ENCODE results near the gene DPM1.

Gene DPM1

DNA sequence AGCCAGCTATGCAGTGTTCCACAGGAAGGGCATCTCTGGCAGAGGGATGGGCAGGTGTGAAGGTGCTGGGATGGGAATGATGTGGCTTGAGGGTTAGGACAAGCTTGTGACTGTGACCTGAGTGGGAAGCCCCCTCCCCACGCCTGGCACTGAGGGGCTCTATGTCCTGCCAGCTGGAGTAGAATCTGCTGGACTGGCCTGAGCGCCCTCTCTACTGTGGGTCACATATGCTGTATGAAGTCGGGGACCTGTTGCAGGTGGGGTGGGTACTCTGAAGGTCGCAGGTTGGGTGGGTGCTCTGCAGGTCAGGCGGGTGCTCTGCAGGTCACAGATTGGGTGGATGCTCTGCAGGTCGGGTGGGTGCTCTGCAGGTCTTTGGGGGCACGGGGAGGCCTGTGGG lies 44.3 kb upstream of the DPM1 start:
- DNase-seq (ENCODE audit: extremely low read depth, insufficient read length), result no peak
- Histone ChIP-seq H3K27me3 (replicated peaks; ENCODE audit: control insufficient read depth, insufficient read depth, low read length) (peaks cover 4% of the 10 kb centered on the region), H3K4me3 (replicated peaks; ENCODE audit: low read depth, low read length) (no peak overlapping the region), H3K36me3 (ENCODE audit: control insufficient read depth, insufficient read depth, low read length) (no peaks in the 10 kb centered on the region)
- TF ChIP-seq, protein P1, sequence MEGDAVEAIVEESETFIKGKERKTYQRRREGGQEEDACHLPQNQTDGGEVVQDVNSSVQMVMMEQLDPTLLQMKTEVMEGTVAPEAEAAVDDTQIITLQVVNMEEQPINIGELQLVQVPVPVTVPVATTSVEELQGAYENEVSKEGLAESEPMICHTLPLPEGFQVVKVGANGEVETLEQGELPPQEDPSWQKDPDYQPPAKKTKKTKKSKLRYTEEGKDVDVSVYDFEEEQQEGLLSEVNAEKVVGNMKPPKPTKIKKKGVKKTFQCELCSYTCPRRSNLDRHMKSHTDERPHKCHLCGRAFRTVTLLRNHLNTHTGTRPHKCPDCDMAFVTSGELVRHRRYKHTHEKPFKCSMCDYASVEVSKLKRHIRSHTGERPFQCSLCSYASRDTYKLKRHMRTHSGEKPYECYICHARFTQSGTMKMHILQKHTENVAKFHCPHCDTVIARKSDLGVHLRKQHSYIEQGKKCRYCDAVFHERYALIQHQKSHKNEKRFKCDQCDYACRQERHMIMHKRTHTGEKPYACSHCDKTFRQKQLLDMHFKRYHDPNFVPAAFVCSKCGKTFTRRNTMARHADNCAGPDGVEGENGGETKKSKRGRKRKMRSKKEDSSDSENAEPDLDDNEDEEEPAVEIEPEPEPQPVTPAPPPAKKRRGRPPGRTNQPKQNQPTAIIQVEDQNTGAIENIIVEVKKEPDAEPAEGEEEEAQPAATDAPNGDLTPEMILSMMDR (IDR thresholded peaks at IDR 0.05; ENCODE audit: insufficient read depth, low read length, poor library complexity, severe bottlenecking), result no peak

DNA sequence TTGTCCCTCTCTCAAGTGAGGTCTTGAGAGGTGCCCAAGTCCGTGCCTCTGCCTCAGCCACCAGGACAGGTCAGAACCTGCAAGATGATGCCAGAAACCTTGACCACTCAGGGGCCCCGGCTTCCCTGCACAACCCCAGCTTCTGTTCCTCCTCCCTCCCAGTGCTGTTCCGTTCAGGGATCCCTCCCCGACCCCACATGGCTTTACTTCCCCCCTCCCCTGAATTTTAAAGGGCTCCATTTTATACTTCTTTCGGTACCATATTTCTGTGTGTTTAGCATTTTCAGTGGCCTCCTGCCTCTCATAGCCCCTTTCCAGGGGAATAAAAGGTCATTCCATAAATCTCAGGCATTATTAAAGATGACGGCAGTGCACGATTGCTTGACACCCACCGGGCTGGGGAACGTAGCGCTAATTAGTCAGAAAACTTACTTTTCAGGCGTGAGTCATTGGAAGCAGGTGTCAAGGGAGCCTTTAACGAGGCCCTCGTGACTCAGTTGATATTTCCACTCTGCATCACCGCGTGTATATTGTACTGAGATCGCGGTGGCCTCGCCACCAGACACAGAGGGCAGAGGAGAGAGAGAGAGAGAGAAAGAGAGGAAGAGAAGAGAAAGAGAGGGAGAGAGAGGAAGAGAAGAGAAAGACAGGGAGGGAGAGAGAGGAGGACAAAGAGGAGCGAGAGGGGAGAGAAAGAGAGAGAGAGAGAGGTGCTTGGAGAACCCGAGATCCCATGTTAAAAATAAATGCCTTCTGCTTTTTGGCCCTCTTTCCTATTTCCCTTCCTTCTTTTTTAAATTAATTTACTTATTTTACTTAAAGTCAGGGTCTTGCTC lies 43.3 kb upstream of the DPM1 start:
- TF ChIP-seq, protein P1 (IDR thresholded peaks at IDR 0.05; ENCODE audit: insufficient read depth, low read length, poor library complexity, severe bottlenecking), result no peak
- no peaks in the 10 kb centered on the region for H3K36me3 ChIP-seq (ENCODE audit: control insufficient read depth, insufficient read depth, low read length)
- DNase-seq (ENCODE audit: extremely low read depth, insufficient read length), result no peak
- no peak overlapping the region for H3K4me3 ChIP-seq (replicated peaks; ENCODE audit: low read depth, low read length)
- peaks cover 4% of the 10 kb centered on the region for H3K27me3 ChIP-seq (replicated peaks; ENCODE audit: control insufficient read depth, insufficient read depth, low read length)

DNA sequence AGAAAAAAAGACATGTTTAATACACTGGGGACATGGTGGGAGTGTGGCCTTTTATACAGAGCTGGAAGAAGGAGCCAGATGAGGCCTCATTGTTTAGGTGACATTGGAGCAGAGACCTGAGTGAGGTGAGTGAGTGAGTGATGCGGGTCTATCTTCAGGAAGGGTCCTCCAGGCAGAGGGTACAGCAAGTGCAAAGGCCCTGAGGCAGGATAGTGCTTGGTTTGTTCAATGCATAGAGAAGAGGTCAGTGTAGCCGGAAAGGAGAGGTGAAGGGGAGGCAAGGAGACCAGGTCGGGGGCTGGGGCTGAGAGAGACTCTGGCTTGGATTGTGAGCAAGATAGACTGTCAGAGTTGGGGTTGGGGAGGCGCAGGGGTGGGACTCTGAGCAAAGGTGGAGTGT lies 41.0 kb upstream of the DPM1 start:
- TF ChIP-seq, protein P1 (IDR thresholded peaks at IDR 0.05; ENCODE audit: insufficient read depth, low read length, poor library complexity, severe bottlenecking), result no peak
- DNase-seq (ENCODE audit: extremely low read depth, insufficient read length), result no peak
- Histone ChIP-seq H3K36me3 (ENCODE audit: control insufficient read depth, insufficient read depth, low read length) (no peaks in the 10 kb centered on the region), H3K27me3 (replicated peaks; ENCODE audit: control insufficient read depth, insufficient read depth, low read length) (peaks cover 4% of the 10 kb centered on the region), H3K4me3 (replicated peaks; ENCODE audit: low read depth, low read length) (no peak overlapping the region)

DNA sequence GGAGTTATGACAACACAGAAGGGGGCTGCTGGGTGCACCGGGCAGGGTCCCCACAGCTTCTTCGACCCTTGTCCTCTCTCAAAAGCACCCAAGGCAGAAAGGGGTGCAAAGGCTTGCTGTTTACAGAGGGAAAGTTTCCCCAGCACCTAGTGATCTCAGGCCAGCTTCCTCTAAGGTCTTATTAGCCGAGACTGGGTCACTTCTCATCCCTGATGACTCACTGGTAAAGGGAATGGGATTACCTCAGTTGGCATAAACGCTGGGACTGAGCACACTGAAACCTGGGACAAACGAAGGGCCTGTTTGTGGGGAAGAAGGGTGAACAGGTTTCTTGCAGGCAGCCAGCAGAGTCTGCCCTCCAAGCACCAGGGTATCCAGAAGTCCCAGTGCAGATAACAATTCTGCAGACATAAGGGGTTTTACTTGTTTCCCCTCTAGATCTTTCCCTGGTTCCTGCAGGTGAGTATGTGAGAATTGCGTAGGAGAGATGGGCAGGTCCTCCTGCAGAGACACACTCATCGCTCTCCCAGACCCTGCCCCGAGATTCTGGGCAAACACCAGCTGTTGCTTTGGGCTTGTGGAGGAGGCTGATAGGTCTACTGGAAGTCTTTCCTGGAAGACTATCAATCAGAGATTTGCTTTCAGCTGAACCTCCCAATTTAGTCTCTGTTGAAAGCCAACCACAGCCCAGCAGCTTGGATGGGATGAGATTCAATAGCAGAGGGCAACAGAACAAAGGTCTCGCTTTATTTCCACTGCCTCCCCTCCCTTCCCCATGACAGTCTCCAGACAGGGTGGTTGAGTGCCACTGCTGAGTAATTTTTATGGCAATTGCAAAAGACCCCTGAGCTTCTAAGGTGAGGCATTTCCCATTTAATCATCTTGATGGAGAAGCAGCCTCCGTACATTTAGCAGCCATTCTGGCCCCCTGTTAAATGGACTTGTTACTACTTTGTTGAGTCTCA lies 38.9 kb upstream of the DPM1 start:
- DNase-seq (ENCODE audit: extremely low read depth, insufficient read length), result no peak
- TF ChIP-seq, protein P1 (IDR thresholded peaks at IDR 0.05; ENCODE audit: insufficient read depth, low read length, poor library complexity, severe bottlenecking), result no peak
- H3K4me3 ChIP-seq (replicated peaks; ENCODE audit: low read depth, low read length), result no peak overlapping the region
- no peaks in the 10 kb centered on the region for H3K36me3 ChIP-seq (ENCODE audit: control insufficient read depth, insufficient read depth, low read length)
- peaks cover 2% of the 10 kb centered on the region for H3K27me3 ChIP-seq (replicated peaks; ENCODE audit: control insufficient read depth, insufficient read depth, low read length)

DNA sequence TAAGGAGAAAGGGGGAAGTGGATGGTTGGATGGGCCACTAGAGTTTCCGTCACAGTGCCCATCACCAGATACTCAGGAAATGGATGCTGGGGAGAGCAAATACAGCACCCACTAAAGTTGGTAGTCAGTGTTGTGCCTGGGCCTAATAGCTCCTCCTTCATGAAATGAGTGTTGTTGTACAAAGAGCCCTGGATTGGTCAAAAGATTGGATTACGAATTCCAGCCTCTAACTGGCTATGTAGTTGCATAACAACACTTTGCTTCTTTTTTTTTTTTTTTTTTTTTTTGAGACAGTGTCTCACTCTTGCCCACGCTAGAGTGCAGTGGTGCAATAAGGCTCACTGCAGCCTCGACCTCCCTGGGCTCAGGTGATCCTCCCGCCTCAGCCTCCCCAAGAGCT lies 37.2 kb upstream of the DPM1 start:
- H3K36me3 ChIP-seq (ENCODE audit: control insufficient read depth, insufficient read depth, low read length), result no peaks in the 10 kb centered on the region
- TF ChIP-seq, protein P1 (IDR thresholded peaks at IDR 0.05; ENCODE audit: insufficient read depth, low read length, poor library complexity, severe bottlenecking), result no peak
- H3K4me3 ChIP-seq (replicated peaks; ENCODE audit: low read depth, low read length), result no peak overlapping the region
- no peak for DNase-seq (ENCODE audit: extremely low read depth, insufficient read length)
- H3K27me3 ChIP-seq (replicated peaks; ENCODE audit: control insufficient read depth, insufficient read depth, low read length), result peaks cover 2% of the 10 kb centered on the region
